Measurements from ENCODE around the gene G0S2. TPM values are rescaled to one million over a fixed set of nuclear protein-coding genes. Genes with fewer than 3 reads are reported as not detected.

The G0S2 gene
- total RNA-seq, 1 experiment from 2014 or later, result 45.7 TPM

- Mint-ChIP-seq H3K27ac (ENCODE audit: unreplicated experiment) (no peak overlapping the region), H3K4me1 (ENCODE audit: low read depth, unreplicated experiment) (no peaks in the 10 kb centered on the region), H3K27me3 (ENCODE audit: insufficient read depth, unreplicated experiment) (no peaks in the 10 kb centered on the region), H3K9me3 (ENCODE audit: unreplicated experiment) (no peaks in the 10 kb centered on the region), H3K36me3 (ENCODE audit: insufficient read depth, unreplicated experiment) (peaks cover 76% of the 10 kb centered on the region), H3K4me3 (ENCODE audit: unreplicated experiment) (no peak overlapping the region)
- no peaks in the 10 kb centered on the region for H3K4me1 ChIP-seq
- peaks cover 18% of the 10 kb centered on the region for H3K36me3 ChIP-seq (ENCODE audit: control insufficient read depth, insufficient read depth, low read length)
- ChIA-PET POLR2A (no interaction called here), CTCF (interaction anchor here (0.7 to 1.6 kb wide), 5 partner anchors 16 to 51 kb away, joined by 3 to 11 read pairs (median 3); no protein-coding TSS in a partner anchor)
- no peak overlapping the region for H3K4me3 ChIP-seq (ENCODE audit: low read depth, low read length)
- TF ChIP-seq, protein P1, sequence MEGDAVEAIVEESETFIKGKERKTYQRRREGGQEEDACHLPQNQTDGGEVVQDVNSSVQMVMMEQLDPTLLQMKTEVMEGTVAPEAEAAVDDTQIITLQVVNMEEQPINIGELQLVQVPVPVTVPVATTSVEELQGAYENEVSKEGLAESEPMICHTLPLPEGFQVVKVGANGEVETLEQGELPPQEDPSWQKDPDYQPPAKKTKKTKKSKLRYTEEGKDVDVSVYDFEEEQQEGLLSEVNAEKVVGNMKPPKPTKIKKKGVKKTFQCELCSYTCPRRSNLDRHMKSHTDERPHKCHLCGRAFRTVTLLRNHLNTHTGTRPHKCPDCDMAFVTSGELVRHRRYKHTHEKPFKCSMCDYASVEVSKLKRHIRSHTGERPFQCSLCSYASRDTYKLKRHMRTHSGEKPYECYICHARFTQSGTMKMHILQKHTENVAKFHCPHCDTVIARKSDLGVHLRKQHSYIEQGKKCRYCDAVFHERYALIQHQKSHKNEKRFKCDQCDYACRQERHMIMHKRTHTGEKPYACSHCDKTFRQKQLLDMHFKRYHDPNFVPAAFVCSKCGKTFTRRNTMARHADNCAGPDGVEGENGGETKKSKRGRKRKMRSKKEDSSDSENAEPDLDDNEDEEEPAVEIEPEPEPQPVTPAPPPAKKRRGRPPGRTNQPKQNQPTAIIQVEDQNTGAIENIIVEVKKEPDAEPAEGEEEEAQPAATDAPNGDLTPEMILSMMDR (IDR thresholded peaks at IDR 0.05; ENCODE audit: insufficient read depth in 1 of 2, low read depth in 1 of 2, low read length in 1 of 2, severe bottlenecking in 1 of 2, unreplicated experiment in 1 of 2), result no peak
- no peaks in the 10 kb centered on the region for H3K9me3 ChIP-seq
- no peaks in the 10 kb centered on the region for H3K27me3 ChIP-seq (replicated peaks; ENCODE audit: control insufficient read depth, insufficient read depth, low read length)
- intact Hi-C loops (cut with micrococcal nuclease; ENCODE audit: unreplicated experiment), result loop anchor here (1.0 kb wide), 2 partner anchors 51 to 66 kb away; no protein-coding TSS in a partner anchor
- BruUV-seq (replicated peaks), result no TSS peak
- no peak for DNase-seq
Observed at GRCh38 chr1:209627027-209627731, 48.0 kb upstream of the G0S2 start.

DNA sequence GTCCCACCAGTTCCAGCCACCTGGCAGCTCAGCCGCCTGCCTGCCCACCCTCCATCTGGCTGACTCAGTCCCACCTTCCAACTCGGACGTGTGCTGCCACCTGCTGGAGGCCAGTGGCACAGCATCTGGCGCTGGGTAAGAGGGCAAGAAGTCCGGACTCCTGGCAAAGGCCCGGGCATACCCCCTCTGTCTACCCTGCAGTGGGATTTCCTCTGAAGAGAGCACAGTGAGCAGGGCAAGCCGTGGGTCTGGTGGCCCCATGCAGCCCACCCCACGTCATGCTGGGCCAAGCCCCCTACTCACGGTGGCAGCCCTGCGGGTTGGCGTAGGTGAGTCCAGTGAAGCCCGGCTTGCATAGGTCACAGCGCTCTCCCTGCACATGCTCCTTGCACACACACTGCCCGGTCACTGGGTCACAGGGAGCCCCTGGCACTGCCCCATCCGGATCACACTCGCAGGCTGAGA lies 47.4 kb upstream of the G0S2 start:
- CTCF ChIA-PET, result interaction anchor here (0.7 to 1.6 kb wide), 5 partner anchors 16 to 51 kb away, joined by 3 to 11 read pairs (median 3); no protein-coding TSS in a partner anchor
- peak; percentile 53 to 74 for DNase-seq
- Mint-ChIP-seq H3K9me3 (ENCODE audit: unreplicated experiment) (no peaks in the 10 kb centered on the region), H3K27ac (ENCODE audit: unreplicated experiment) (no peak overlapping the region), H3K4me3 (ENCODE audit: unreplicated experiment) (no peak overlapping the region), H3K27me3 (ENCODE audit: insufficient read depth, unreplicated experiment) (no peaks in the 10 kb centered on the region), H3K4me1 (ENCODE audit: low read depth, unreplicated experiment) (no peaks in the 10 kb centered on the region), H3K36me3 (ENCODE audit: insufficient read depth, unreplicated experiment) (peaks cover 77% of the 10 kb centered on the region)
- POLR2A ChIA-PET, result no interaction called here
- TF ChIP-seq, protein P1 (IDR thresholded peaks at IDR 0.05; ENCODE audit: insufficient read depth in 1 of 2, low read depth in 1 of 2, low read length in 1 of 2, severe bottlenecking in 1 of 2, unreplicated experiment in 1 of 2), result peak; percentile 93 to 94
- no peaks in the 10 kb centered on the region for H3K4me1 ChIP-seq
- no peak overlapping the region for H3K4me3 ChIP-seq (ENCODE audit: low read depth, low read length)
- no TSS peak for BruUV-seq (replicated peaks)
- intact Hi-C loops (cut with micrococcal nuclease; ENCODE audit: unreplicated experiment), result loop anchor here (1.0 kb wide), 2 partner anchors 51 to 66 kb away; no protein-coding TSS in a partner anchor
- no peaks in the 10 kb centered on the region for H3K27me3 ChIP-seq (replicated peaks; ENCODE audit: control insufficient read depth, insufficient read depth, low read length)
- no peaks in the 10 kb centered on the region for H3K9me3 ChIP-seq
- peaks cover 18% of the 10 kb centered on the region for H3K36me3 ChIP-seq (ENCODE audit: control insufficient read depth, insufficient read depth, low read length)

- intact Hi-C loops (cut with micrococcal nuclease; ENCODE audit: unreplicated experiment), result no loop called here
- Mint-ChIP-seq H3K36me3 (ENCODE audit: insufficient read depth, unreplicated experiment) (peaks cover 82% of the 10 kb centered on the region), H3K9me3 (ENCODE audit: unreplicated experiment) (no peaks in the 10 kb centered on the region), H3K27me3 (ENCODE audit: insufficient read depth, unreplicated experiment) (no peaks in the 10 kb centered on the region), H3K4me1 (ENCODE audit: low read depth, unreplicated experiment) (no peaks in the 10 kb centered on the region), H3K4me3 (ENCODE audit: unreplicated experiment) (no peak overlapping the region), H3K27ac (ENCODE audit: unreplicated experiment) (no peak overlapping the region)
- no peaks in the 10 kb centered on the region for H3K9me3 ChIP-seq
- H3K36me3 ChIP-seq (ENCODE audit: control insufficient read depth, insufficient read depth, low read length), result peaks cover 15% of the 10 kb centered on the region
- POLR2A ChIA-PET, result no interaction called here
- H3K4me3 ChIP-seq (ENCODE audit: low read depth, low read length), result no peak overlapping the region
- no peaks in the 10 kb centered on the region for H3K4me1 ChIP-seq
- CTCF ChIA-PET, result interaction anchor here (0.6 to 1.6 kb wide), 2 partner anchors 25 to 62 kb away, joined by 3 read pairs; no protein-coding TSS in a partner anchor
- TF ChIP-seq, protein P1 (IDR thresholded peaks at IDR 0.05; ENCODE audit: insufficient read depth in 1 of 2, low read depth in 1 of 2, low read length in 1 of 2, severe bottlenecking in 1 of 2, unreplicated experiment in 1 of 2), result no peak
- no peaks in the 10 kb centered on the region for H3K27me3 ChIP-seq (replicated peaks; ENCODE audit: control insufficient read depth, insufficient read depth, low read length)
- no TSS peak for BruUV-seq (replicated peaks)
- no peak for DNase-seq
Observed at GRCh38 chr1:209628618-209629299, 46.5 kb upstream of the G0S2 start.

Measured in Caco-2 (cell line).